HG02970 (cell line): ENCODE data around the gene CACNG1.

Experiments
- ATAC-seq: cut with Tn5 transposase; IDR thresholded peaks from one replicate; pipeline ENCODE4 v1.9.1; 2021; ENCODE audit warnings: mild to moderate bottlenecking, moderate library complexity, moderate number of reproducible peaks; ENCODE audit not compliant: unreplicated experiment, low FRiP score

The CACNG1 gene

GRCh38 chr17:67050471-67051154 lies 6.3 kb downstream of the CACNG1 start:
- no peak for ATAC-seq

GRCh38 chr17:67051155-67051538 lies 6.8 kb downstream of the CACNG1 start:
- no peak for ATAC-seq

GRCh38 chr17:67051837-67052236 lies 7.5 kb downstream of the CACNG1 start:
- no peak for ATAC-seq

- ATAC-seq: no peak
These were observed 8.5 kb downstream of the CACNG1 start for GRCh38 chr17:67052720-67053437.

GRCh38 chr17:67053438-67054000 lies 9.2 kb downstream of the CACNG1 start:
- no peak for ATAC-seq

- ATAC-seq: no peak
These were observed 9.7 kb downstream of the CACNG1 start for GRCh38 chr17:67054011-67054591.

GRCh38 chr17:67054608-67055007 lies 10.3 kb downstream of the CACNG1 start:
- ATAC-seq: no peak

GRCh38 chr17:67055041-67055443 lies 10.7 kb downstream of the CACNG1 start:
- no peak for ATAC-seq

GRCh38 chr17:67055811-67056745 lies 11.7 kb downstream of the CACNG1 start:
- ATAC-seq: no peak

- ATAC-seq: no peak
These were observed 12.6 kb downstream of the CACNG1 start for GRCh38 chr17:67056746-67057490.

- no peak for ATAC-seq
These were observed 13.7 kb downstream of the CACNG1 start for GRCh38 chr17:67058036-67058435.

- no peak for ATAC-seq
These were observed 15.0 kb downstream of the CACNG1 start for GRCh38 chr17:67059372-67059771.

- no peak for ATAC-seq
These were observed 18.8 kb downstream of the CACNG1 start for GRCh38 chr17:67063141-67063540.

GRCh38 chr17:67066717-67067116 lies 22.4 kb downstream of the CACNG1 start:
- ATAC-seq: no peak

GRCh38 chr17:67067571-67068482 lies 23.5 kb downstream of the CACNG1 start:
- ATAC-seq: no peak

- no peak for ATAC-seq
These were observed 24.6 kb downstream of the CACNG1 start for GRCh38 chr17:67068999-67069398.

GRCh38 chr17:67069603-67070136 lies 25.3 kb downstream of the CACNG1 start:
- ATAC-seq: no peak

- ATAC-seq: no peak
These were observed 27.2 kb downstream of the CACNG1 start for GRCh38 chr17:67071595-67071994.
